ENCODE results near the gene NEU2. TPM values are rescaled to one million over a fixed set of nuclear protein-coding genes. Genes with fewer than 3 reads are reported as not detected.

Gene NEU2
- total RNA-seq, 1 experiment from 2014 or later = not detected

DNA sequence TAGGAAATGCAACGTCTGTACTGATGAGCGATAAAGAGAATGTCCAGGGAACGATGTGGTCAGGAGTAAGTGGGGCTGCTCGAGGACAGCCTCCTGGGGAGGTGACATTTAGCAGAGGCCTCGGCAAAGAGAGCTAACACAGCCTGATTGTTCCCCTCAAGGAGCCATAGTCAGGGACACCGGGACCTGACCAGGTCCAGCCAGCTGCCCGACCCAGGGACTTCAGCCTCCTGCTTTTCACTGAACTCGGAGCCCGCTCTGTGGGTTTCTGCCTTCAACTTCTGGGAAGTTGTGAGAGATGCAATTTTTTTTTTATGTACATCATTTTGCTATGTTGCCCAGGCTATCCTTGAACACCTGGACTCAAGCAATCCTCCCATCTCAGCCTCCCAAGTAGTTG, 10.1 kb downstream of the NEU2 start:
- Histone ChIP-seq H3K27ac (ENCODE audit: insufficient read length, low read depth, low read length) (no peak overlapping the region), H4K20me1 (ENCODE audit: control insufficient read depth, insufficient read depth, insufficient read length) (no peaks in the 10 kb centered on the region), H3K23me2 (ENCODE audit: insufficient read length, low read depth, low read length, poor library complexity, severe bottlenecking) (no peaks in the 10 kb centered on the region), H2BK15ac (ENCODE audit: low read depth, low read length) (no peak overlapping the region), H3T11ph (ENCODE audit: low read length) (no peak overlapping the region), H3K9me3 (ENCODE audit: control insufficient read depth, low read depth, low read length) (no peaks in the 10 kb centered on the region), H2BK12ac (ENCODE audit: insufficient read length, low read depth, low read length) (no peak overlapping the region), H3K79me1 (ENCODE audit: insufficient read depth, low read depth, low read length, poor library complexity, severe bottlenecking) (no peaks in the 10 kb centered on the region), H3K56ac (ENCODE audit: insufficient read length, low read depth, low read length) (no peak overlapping the region), H3K27me3 (ENCODE audit: insufficient read depth, low read length) (no peaks in the 10 kb centered on the region; the same call in 1 of the 2 replicates), H2BK5ac (ENCODE audit: insufficient read length, low read length) (no peak overlapping the region), H3K4me2 (ENCODE audit: insufficient read depth, insufficient read length, low read length) (no peak overlapping the region), H2BK20ac (ENCODE audit: low read depth, low read length, poor library complexity, severe bottlenecking) (no peak overlapping the region), H4K5ac (ENCODE audit: insufficient read length, low read depth, low read length) (no peak overlapping the region), H3K18ac (ENCODE audit: insufficient read length, low read depth, low read length) (no peak overlapping the region), H3K14ac (ENCODE audit: insufficient read depth, low read length) (no peak overlapping the region), H3K23ac (ENCODE audit: insufficient read length, low read depth, low read length) (no peak overlapping the region), H4K91ac (ENCODE audit: insufficient read length, low read depth, low read length) (no peak overlapping the region), H2AFZ (ENCODE audit: low read length) (no peak overlapping the region), H3K79me2 (ENCODE audit: insufficient read depth, low read length) (0 out of 2 replicates have a peak, but pooled peaks cover 1% of the 10 kb centered on the region), H3K4ac (ENCODE audit: low read depth, low read length) (no peak overlapping the region), H3K9ac (ENCODE audit: extremely low read depth, insufficient read length, low read length) (no peak overlapping the region), H4K8ac (replicated peaks; ENCODE audit: insufficient read length, low read depth, low read length) (no peak overlapping the region), H2BK120ac (ENCODE audit: low read depth, low read length, poor library complexity, severe bottlenecking) (no peak overlapping the region), H3K4me1 (ENCODE audit: insufficient read depth, low read length) (no peaks in the 10 kb centered on the region), H2AK5ac (ENCODE audit: insufficient read length, low read length) (no peak overlapping the region)
- no peaks in the 10 kb centered on the region for H3K9me3 Mint-ChIP-seq
- peaks cover 9% of the 10 kb centered on the region for H3K27me3 Mint-ChIP-seq (ENCODE audit: low read depth)
- peaks cover 3 to 4% of the 10 kb centered on the region in 2 experiments for H3K4me1 Mint-ChIP-seq
- TF ChIP-seq, protein P1, sequence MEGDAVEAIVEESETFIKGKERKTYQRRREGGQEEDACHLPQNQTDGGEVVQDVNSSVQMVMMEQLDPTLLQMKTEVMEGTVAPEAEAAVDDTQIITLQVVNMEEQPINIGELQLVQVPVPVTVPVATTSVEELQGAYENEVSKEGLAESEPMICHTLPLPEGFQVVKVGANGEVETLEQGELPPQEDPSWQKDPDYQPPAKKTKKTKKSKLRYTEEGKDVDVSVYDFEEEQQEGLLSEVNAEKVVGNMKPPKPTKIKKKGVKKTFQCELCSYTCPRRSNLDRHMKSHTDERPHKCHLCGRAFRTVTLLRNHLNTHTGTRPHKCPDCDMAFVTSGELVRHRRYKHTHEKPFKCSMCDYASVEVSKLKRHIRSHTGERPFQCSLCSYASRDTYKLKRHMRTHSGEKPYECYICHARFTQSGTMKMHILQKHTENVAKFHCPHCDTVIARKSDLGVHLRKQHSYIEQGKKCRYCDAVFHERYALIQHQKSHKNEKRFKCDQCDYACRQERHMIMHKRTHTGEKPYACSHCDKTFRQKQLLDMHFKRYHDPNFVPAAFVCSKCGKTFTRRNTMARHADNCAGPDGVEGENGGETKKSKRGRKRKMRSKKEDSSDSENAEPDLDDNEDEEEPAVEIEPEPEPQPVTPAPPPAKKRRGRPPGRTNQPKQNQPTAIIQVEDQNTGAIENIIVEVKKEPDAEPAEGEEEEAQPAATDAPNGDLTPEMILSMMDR (conservative IDR thresholded peaks at IDR 0.05) = no peak
- no CpG with 5 or more reads among the region's 9 CpGs for WGBS (ENCODE audit: extremely low coverage, insufficient read length, low lambda C conversion rate)
- H3K4me3 Mint-ChIP-seq = no peak overlapping the region
- DNase-seq = no peak
- H3K36me3 Mint-ChIP-seq (ENCODE audit: insufficient read depth in 1 of 3, low read depth in 3 of 3) = no peaks in the 10 kb centered on the region
- no peak overlapping the region for H3K27ac Mint-ChIP-seq

Data from H9 (cell line).